ENCODE data around the gene ADGRA1.

Gene ADGRA1

GRCh38 chr10:133076274-133077038 is 11.3 kb upstream of the ADGRA1 start:
- no peak overlapping the region for H3K4me2 ChIP-seq (ENCODE audit: low read length, poor library complexity, severe bottlenecking)
- H2BK12ac ChIP-seq (ENCODE audit: low read length in 2 of 2), result no peak overlapping the region
- H3K79me1 ChIP-seq (replicated peaks; ENCODE audit: low read length, poor library complexity, severe bottlenecking), result no peaks in the 10 kb centered on the region
- no peak overlapping the region for H3K14ac ChIP-seq (ENCODE audit: low read length in 2 of 2)
- H3K18ac ChIP-seq (ENCODE audit: low read depth in 1 of 2, low read length in 2 of 2), result no peak overlapping the region
- WGBS, result 91% methylated on average over 29 of the region's 30 CpGs
- H3K27me3 ChIP-seq (ENCODE audit: control insufficient read depth in 1 of 2, insufficient read depth in 1 of 2, low read length in 2 of 2), result peaks cover 0 to 32% of the 10 kb centered on the region in 2 experiments
- no peak overlapping the region for H3K27ac ChIP-seq (ENCODE audit: low read length, poor library complexity, severe bottlenecking)
- H3K4ac ChIP-seq (ENCODE audit: low read depth in 1 of 2, low read length in 2 of 2), result no peak overlapping the region
- H3K9ac ChIP-seq (ENCODE audit: low read length), result no peak overlapping the region
- H3K36me3 ChIP-seq (ENCODE audit: control insufficient read depth in 1 of 2, insufficient read depth in 2 of 2, low read depth in 1 of 2, low read length in 2 of 2), result no peaks in the 10 kb centered on the region
- no peak overlapping the region for H4K8ac ChIP-seq (ENCODE audit: low read length)
- no peak overlapping the region for H3K4me3 ChIP-seq (ENCODE audit: insufficient read depth in 1 of 2, low read depth in 1 of 2, low read length in 2 of 2)
- H3K9me3 ChIP-seq (ENCODE audit: control insufficient read depth, low read length), result no peaks in the 10 kb centered on the region
- H2AFZ ChIP-seq (ENCODE audit: low read depth, low read length), result no peak overlapping the region
- no peak for DNase-seq
- H3K23ac ChIP-seq (ENCODE audit: low read length in 2 of 2), result no peak overlapping the region
- H2BK5ac ChIP-seq (ENCODE audit: low read depth, low read length, poor library complexity, severe bottlenecking), result no peak overlapping the region
- H3K4me1 ChIP-seq (ENCODE audit: control insufficient read depth, insufficient read depth, low read depth, low read length), result peaks cover 2% of the 10 kb centered on the region
- no peak overlapping the region for H2AK5ac ChIP-seq (ENCODE audit: low read length, severe bottlenecking)
- H2BK15ac ChIP-seq (ENCODE audit: low read depth, poor library complexity, severe bottlenecking), result no peak overlapping the region
- H4K91ac ChIP-seq (ENCODE audit: low read length), result no peak overlapping the region
- no peak overlapping the region for H2BK120ac ChIP-seq (ENCODE audit: low read depth, low read length)

DNA sequence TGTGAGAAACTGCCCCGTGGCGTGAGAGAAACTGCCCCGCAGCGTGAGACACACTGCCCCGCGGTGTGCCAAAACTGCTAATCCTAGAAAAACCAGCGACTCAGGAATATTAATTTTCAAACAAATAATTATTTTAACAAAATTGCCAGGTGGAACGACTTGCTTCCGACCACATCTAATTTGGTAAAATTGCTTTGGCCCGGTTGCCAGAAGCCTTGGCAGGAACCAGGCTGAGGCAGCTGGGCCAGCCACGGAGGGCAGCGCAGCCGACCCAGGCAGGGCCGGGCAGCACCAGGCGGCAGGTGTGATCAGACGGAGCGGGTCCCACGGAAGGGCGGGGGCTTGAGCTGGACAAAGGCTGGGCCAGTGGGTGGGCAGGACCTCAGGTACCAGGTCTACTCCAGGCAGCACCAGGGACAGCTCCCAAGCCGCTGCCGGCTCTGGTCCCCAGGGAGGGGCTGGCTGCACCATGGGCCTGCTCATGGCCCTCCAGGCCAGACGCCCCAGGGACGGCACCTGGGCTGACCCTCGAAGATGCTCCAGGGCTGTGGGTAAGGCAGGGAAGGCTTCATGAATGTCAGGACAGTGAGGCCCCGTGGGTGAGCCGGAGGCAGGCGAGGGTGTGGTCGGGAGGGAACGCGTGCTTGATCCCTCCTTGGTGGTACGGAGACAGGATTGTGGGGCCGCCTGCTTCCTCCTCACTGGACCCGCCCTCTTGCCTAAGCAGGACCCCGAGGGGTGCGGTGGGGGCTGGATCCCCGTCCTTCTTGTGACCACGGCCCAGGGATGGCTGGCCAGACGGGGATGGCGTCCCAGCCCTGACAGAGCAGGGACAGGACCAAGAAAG is 7.7 kb upstream of the ADGRA1 start:
- H3K4me1 ChIP-seq (ENCODE audit: control insufficient read depth, insufficient read depth, low read depth, low read length), result no peaks in the 10 kb centered on the region
- no peak overlapping the region for H3K18ac ChIP-seq (ENCODE audit: low read depth in 1 of 2, low read length in 2 of 2)
- H3K27ac ChIP-seq (ENCODE audit: low read length, poor library complexity, severe bottlenecking), result no peak overlapping the region
- no peak overlapping the region for H3K9ac ChIP-seq (ENCODE audit: low read length)
- no peak overlapping the region for H2AK5ac ChIP-seq (ENCODE audit: low read length, severe bottlenecking)
- no peak overlapping the region for H2AFZ ChIP-seq (ENCODE audit: low read depth, low read length)
- DNase-seq, result no peak
- H3K23ac ChIP-seq (ENCODE audit: low read length in 2 of 2), result no peak overlapping the region
- no peak overlapping the region for H2BK12ac ChIP-seq (ENCODE audit: low read length in 2 of 2)
- H3K27me3 ChIP-seq (ENCODE audit: control insufficient read depth in 1 of 2, insufficient read depth in 1 of 2, low read length in 2 of 2), result peaks cover 0 to 51% of the 10 kb centered on the region in 2 experiments
- H3K9me3 ChIP-seq (ENCODE audit: control insufficient read depth, low read length), result no peaks in the 10 kb centered on the region
- H3K4ac ChIP-seq (ENCODE audit: low read depth in 1 of 2, low read length in 2 of 2), result no peak overlapping the region
- no peak overlapping the region for H2BK120ac ChIP-seq (ENCODE audit: low read depth, low read length)
- no peak overlapping the region for H3K14ac ChIP-seq (ENCODE audit: low read length in 2 of 2)
- no peak overlapping the region for H4K91ac ChIP-seq (ENCODE audit: low read length)
- WGBS, result 68% methylated on average over 39 of the region's 39 CpGs
- no peak overlapping the region for H3K4me2 ChIP-seq (ENCODE audit: low read length, poor library complexity, severe bottlenecking)
- H2BK15ac ChIP-seq (ENCODE audit: low read depth, poor library complexity, severe bottlenecking), result no peak overlapping the region
- no peak overlapping the region for H2BK5ac ChIP-seq (ENCODE audit: low read depth, low read length, poor library complexity, severe bottlenecking)
- no peak overlapping the region for H4K8ac ChIP-seq (ENCODE audit: low read length)
- no peaks in the 10 kb centered on the region for H3K36me3 ChIP-seq (ENCODE audit: control insufficient read depth in 1 of 2, insufficient read depth in 2 of 2, low read depth in 1 of 2, low read length in 2 of 2)
- no peak overlapping the region for H3K4me3 ChIP-seq (ENCODE audit: insufficient read depth in 1 of 2, low read depth in 1 of 2, low read length in 2 of 2)
- H3K79me1 ChIP-seq (replicated peaks; ENCODE audit: low read length, poor library complexity, severe bottlenecking), result no peaks in the 10 kb centered on the region

- H2AFZ ChIP-seq (ENCODE audit: low read depth, low read length), result no peak overlapping the region
- no peak overlapping the region for H3K9ac ChIP-seq (ENCODE audit: low read length)
- H3K9me3 ChIP-seq (ENCODE audit: control insufficient read depth, low read length), result no peaks in the 10 kb centered on the region
- 80% methylated on average over 7 of the region's 7 CpGs for WGBS
- H2BK5ac ChIP-seq (ENCODE audit: low read depth, low read length, poor library complexity, severe bottlenecking), result no peak overlapping the region
- no peak overlapping the region for H2BK12ac ChIP-seq (ENCODE audit: low read length in 2 of 2)
- no peak overlapping the region for H4K91ac ChIP-seq (ENCODE audit: low read length)
- H2BK15ac ChIP-seq (ENCODE audit: low read depth, poor library complexity, severe bottlenecking), result no peak overlapping the region
- no peak for DNase-seq
- H3K27me3 ChIP-seq (ENCODE audit: control insufficient read depth in 1 of 2, insufficient read depth in 1 of 2, low read length in 2 of 2), result peaks cover 0 to 57% of the 10 kb centered on the region in 2 experiments
- no peaks in the 10 kb centered on the region for H3K36me3 ChIP-seq (ENCODE audit: control insufficient read depth in 1 of 2, insufficient read depth in 2 of 2, low read depth in 1 of 2, low read length in 2 of 2)
- H3K4me3 ChIP-seq (ENCODE audit: insufficient read depth in 1 of 2, low read depth in 1 of 2, low read length in 2 of 2), result no peak overlapping the region
- no peak overlapping the region for H3K27ac ChIP-seq (ENCODE audit: low read length, poor library complexity, severe bottlenecking)
- no peaks in the 10 kb centered on the region for H3K4me1 ChIP-seq (ENCODE audit: control insufficient read depth, insufficient read depth, low read depth, low read length)
- H3K23ac ChIP-seq (ENCODE audit: low read length in 2 of 2), result no peak overlapping the region
- no peak overlapping the region for H3K4ac ChIP-seq (ENCODE audit: low read depth in 1 of 2, low read length in 2 of 2)
- H4K8ac ChIP-seq (ENCODE audit: low read length), result no peak overlapping the region
- H2BK120ac ChIP-seq (ENCODE audit: low read depth, low read length), result no peak overlapping the region
- H3K4me2 ChIP-seq (ENCODE audit: low read length, poor library complexity, severe bottlenecking), result no peak overlapping the region
- no peak overlapping the region for H3K14ac ChIP-seq (ENCODE audit: low read length in 2 of 2)
- H3K79me1 ChIP-seq (replicated peaks; ENCODE audit: low read length, poor library complexity, severe bottlenecking), result no peaks in the 10 kb centered on the region
- H2AK5ac ChIP-seq (ENCODE audit: low read length, severe bottlenecking), result no peak overlapping the region
- no peak overlapping the region for H3K18ac ChIP-seq (ENCODE audit: low read depth in 1 of 2, low read length in 2 of 2)
These were observed 7.1 kb upstream of the ADGRA1 start for GRCh38 chr10:133080683-133081040.

- Histone ChIP-seq H3K23ac (ENCODE audit: low read length in 2 of 2) (no peak overlapping the region), H2BK12ac (ENCODE audit: low read length in 2 of 2) (no peak overlapping the region), H3K79me1 (replicated peaks; ENCODE audit: low read length, poor library complexity, severe bottlenecking) (no peaks in the 10 kb centered on the region), H2BK120ac (ENCODE audit: low read depth, low read length) (no peak overlapping the region), H2AK5ac (ENCODE audit: low read length, severe bottlenecking) (no peak overlapping the region), H3K4me3 (ENCODE audit: insufficient read depth in 1 of 2, low read depth in 1 of 2, low read length in 2 of 2) (no peak overlapping the region), H3K27me3 (ENCODE audit: control insufficient read depth in 1 of 2, insufficient read depth in 1 of 2, low read length in 2 of 2) (peaks cover 8 to 63% of the 10 kb centered on the region in 2 experiments), H3K4me2 (ENCODE audit: low read length, poor library complexity, severe bottlenecking) (no peak overlapping the region), H3K4me1 (ENCODE audit: control insufficient read depth, insufficient read depth, low read depth, low read length) (no peaks in the 10 kb centered on the region), H2AFZ (ENCODE audit: low read depth, low read length) (no peak overlapping the region), H4K91ac (ENCODE audit: low read length) (no peak overlapping the region), H2BK5ac (ENCODE audit: low read depth, low read length, poor library complexity, severe bottlenecking) (no peak overlapping the region), H3K14ac (ENCODE audit: low read length in 2 of 2) (no peak overlapping the region), H3K18ac (ENCODE audit: low read depth in 1 of 2, low read length in 2 of 2) (no peak overlapping the region), H3K4ac (ENCODE audit: low read depth in 1 of 2, low read length in 2 of 2) (no peak overlapping the region), H2BK15ac (ENCODE audit: low read depth, poor library complexity, severe bottlenecking) (no peak overlapping the region), H3K9me3 (ENCODE audit: control insufficient read depth, low read length) (no peaks in the 10 kb centered on the region), H3K9ac (ENCODE audit: low read length) (no peak overlapping the region), H4K8ac (ENCODE audit: low read length) (no peak overlapping the region), H3K27ac (ENCODE audit: low read length, poor library complexity, severe bottlenecking) (no peak overlapping the region), H3K36me3 (ENCODE audit: control insufficient read depth in 1 of 2, insufficient read depth in 2 of 2, low read depth in 1 of 2, low read length in 2 of 2) (no peaks in the 10 kb centered on the region)
- WGBS, result 81% methylated on average over 16 of the region's 16 CpGs
- DNase-seq, result no peak
These were observed 6.1 kb upstream of the ADGRA1 start for GRCh38 chr10:133081636-133082035.

Data from mesenchymal stem cell (in vitro differentiated cells and primary cell).